Spleen (tissue), 11 donors: ENCODE results near the gene OR10R2. TPM values are rescaled to one million over a fixed set of nuclear protein-coding genes. Genes with fewer than 3 reads are reported as not detected.

Experiments
- DNase-seq: peaks from one replicate; pipeline ENCODE4 v3.0.0-alpha.2; 2020
- H3K27ac ChIP-seq, 8 donors: fragments of 200-600 bp; sonication (generic) in 7 of 8; 1 replicate in 4 of 8; 2 replicates in 4 of 8; pipeline versions ENCODE4 v1.5.0 to v1.8.0; 2016 to 2021; ENCODE audit warnings: inconsistent platforms in 4 of 8, mild to moderate bottlenecking in 4 of 8, moderate library complexity in 1 of 8
- H3K27me3 ChIP-seq, 7 donors: fragments of 200-600 bp; sonication (generic) in 6 of 7; replicated peaks in 1 of 7; 1 replicate in 4 of 7; 2 replicates in 3 of 7; pipeline versions ENCODE4 v1.5.0 to v1.8.0; 2016 to 2021; ENCODE audit warnings: inconsistent platforms in 3 of 7, mild to moderate bottlenecking in 1 of 7
- H3K36me3 ChIP-seq, 6 donors: fragments of 200-600 bp; sonication (generic) in 5 of 6; 1 replicate in 4 of 6; 2 replicates in 2 of 6; pipeline versions ENCODE4 v1.5.0 to v1.8.0; 2016 to 2021; ENCODE audit warnings: inconsistent platforms in 2 of 6
- H3K4me1 ChIP-seq, 6 donors: fragments of 200-600 bp; sonication (generic) in 5 of 6; 1 replicate in 3 of 6; 2 replicates in 3 of 6; pipeline versions ENCODE4 v1.5.0 to v1.8.0; 2016 to 2021; ENCODE audit warnings: inconsistent platforms in 3 of 6
- H3K4me3 ChIP-seq, 8 donors: fragments of 200-600 bp; sonication (generic) in 7 of 8; 1 replicate in 4 of 8; 2 replicates in 4 of 8; pipeline versions ENCODE4 v1.5.0 to v1.8.0; 2016 to 2021; ENCODE audit warnings: inconsistent platforms in 4 of 8, mild to moderate bottlenecking in 4 of 8, moderate library complexity in 2 of 8
- H3K9me3 ChIP-seq, 8 donors: fragments of 200-600 bp; sonication (generic) in 7 of 8; 1 replicate in 4 of 8; 2 replicates in 4 of 8; pipeline versions ENCODE4 v1.5.0 to v1.8.0; 2016 to 2021; ENCODE audit warnings: inconsistent platforms in 4 of 8
- POLR2A ChIP-seq, 3 donors: fragments of 450-650 bp; IDR thresholded peaks; one replicate each; pipeline ENCODE4 v1.5.1; 2017; ENCODE audit warnings: antibody characterized with exemption in 3 of 3, mild to moderate bottlenecking in 1 of 3
- POLR2AphosphoS5 ChIP-seq, 3 donors: sonication (generic); formaldehyde crosslinking; IDR thresholded peaks; one replicate each; pipeline ENCODE4 v1.5.1; 2017; ENCODE audit warnings: antibody characterized with exemption in 3 of 3
- WGBS, 5 donors: extraction: QIAGEN DNeasy Blood & Tissue Kit in 3 of 5; methylation state at CpG; one replicate each; pipeline versions ENCODE4 v1.1.5 to v1.1.7; 2013 to 2018; 5-methylcytosine and 5-hydroxymethylcytosine counted together
- intact Hi-C: fragments of 100-400 bp; cut with DNase I; formaldehyde crosslinking; loops from one replicate; pipeline ENCODE4 v1.15.0; 2023; ENCODE audit warnings: low total_unique reads
- polyA plus RNA-seq, 3 donors: library from polyadenylated mRNA; stranded (reverse); fragments of 200-250 nt; gene quantifications; one replicate each; pipeline ENCODE4 v1.2.1, GENCODE V29; 2013
- total RNA-seq, 7 donors: library from RNA; depleted of rRNA in 3 of 7; stranded (reverse); fragments of >200 nt in 3 of 7; fragmentation: NEBNext Ultra II Directional in 4 of 7; extraction: Animal tissue kit (Norgen Biotek cat#: 25700) in 4 of 7; gene quantifications; one replicate each; pipeline versions ENCODE4 v1.1.0 to v1.2.1, GENCODE V29; 2016 to 2021
- TF ChIP-seq, protein P1 (sequence below), 11 experiments: fragments of 200-600 bp in 7 of 11; fragments of 450-650 bp in 4 of 11; sonication (generic) in 4 of 11; IDR thresholded peaks in 8 of 11; conservative IDR thresholded peaks in 3 of 11; 1 replicate in 7 of 11; 2 replicates in 4 of 11; pipeline versions ENCODE4 v1.4.0 to v1.8.0; 2016 to 2021; ENCODE audit warnings: antibody characterized with exemption in 11 of 11, inconsistent platforms in 4 of 11, mild to moderate bottlenecking in 1 of 11
- donor health status: healthy with polysubstance abuse.
- donor health status: DM: no; HTN: no; CAD: no; lungs with moderate emphysema.
- donor health status: DM: no; HTN: no; CAD: no.
- donor health status: Bipolar disorder and iron deficiency.
- donor health status: healthy.
- donor health status: DM: no; HTN: no; CAD: no.
- donor health status: DM: yes; HTN: yes; CAD: no.

The OR10R2 gene
- total and polyA plus RNA-seq, 10 donors = not detected

DNA sequence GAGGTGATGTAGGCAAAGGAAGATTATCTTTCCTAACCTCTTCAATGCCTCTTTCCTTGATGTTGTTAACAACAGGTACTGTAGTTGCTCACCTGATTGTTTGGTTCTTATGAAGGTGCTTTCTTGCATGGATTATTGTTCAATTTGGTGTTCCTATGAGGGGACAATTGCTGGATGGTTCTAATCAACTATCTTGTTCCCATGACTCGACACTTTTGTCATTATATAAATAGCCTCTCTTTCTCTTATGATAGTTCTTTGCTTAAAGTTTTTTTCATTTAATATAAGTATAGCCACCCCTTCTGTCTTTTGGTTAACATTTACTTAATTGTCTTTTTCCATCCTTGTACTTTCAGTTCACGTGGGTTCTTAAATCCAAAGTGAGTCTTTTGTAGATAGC is 35.5 kb downstream of the OR10R2 start:
- intact Hi-C loops = loop anchor here (5.0 kb wide), 1 partner anchor 490 kb away; no protein-coding TSS in a partner anchor
- 72 to 90% (median 81%) methylated on average over 2 of the region's 2 CpGs for WGBS, 5 donors
- Histone ChIP-seq H3K36me3 (no peaks in the 10 kb centered on the region), H3K4me1 (no peaks in the 10 kb centered on the region), H3K27ac (no peak overlapping the region), H3K4me3 (no peak overlapping the region), H3K27me3 (peaks cover 0 to 5% (median 0%) of the 10 kb centered on the region in 7 donors), H3K9me3 (no peaks in the 10 kb centered on the region)
- DNase-seq = no peak
- TF ChIP-seq POLR2AphosphoS5 (IDR thresholded peaks at IDR 0.05) (no peak), POLR2A (IDR thresholded peaks at IDR 0.05) (no peak)
- TF ChIP-seq, protein P1, sequence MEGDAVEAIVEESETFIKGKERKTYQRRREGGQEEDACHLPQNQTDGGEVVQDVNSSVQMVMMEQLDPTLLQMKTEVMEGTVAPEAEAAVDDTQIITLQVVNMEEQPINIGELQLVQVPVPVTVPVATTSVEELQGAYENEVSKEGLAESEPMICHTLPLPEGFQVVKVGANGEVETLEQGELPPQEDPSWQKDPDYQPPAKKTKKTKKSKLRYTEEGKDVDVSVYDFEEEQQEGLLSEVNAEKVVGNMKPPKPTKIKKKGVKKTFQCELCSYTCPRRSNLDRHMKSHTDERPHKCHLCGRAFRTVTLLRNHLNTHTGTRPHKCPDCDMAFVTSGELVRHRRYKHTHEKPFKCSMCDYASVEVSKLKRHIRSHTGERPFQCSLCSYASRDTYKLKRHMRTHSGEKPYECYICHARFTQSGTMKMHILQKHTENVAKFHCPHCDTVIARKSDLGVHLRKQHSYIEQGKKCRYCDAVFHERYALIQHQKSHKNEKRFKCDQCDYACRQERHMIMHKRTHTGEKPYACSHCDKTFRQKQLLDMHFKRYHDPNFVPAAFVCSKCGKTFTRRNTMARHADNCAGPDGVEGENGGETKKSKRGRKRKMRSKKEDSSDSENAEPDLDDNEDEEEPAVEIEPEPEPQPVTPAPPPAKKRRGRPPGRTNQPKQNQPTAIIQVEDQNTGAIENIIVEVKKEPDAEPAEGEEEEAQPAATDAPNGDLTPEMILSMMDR (IDR thresholded peaks at IDR 0.05 in 8 of 11, conservative IDR thresholded peaks at IDR 0.05 in 3 of 11) = no peak

DNA sequence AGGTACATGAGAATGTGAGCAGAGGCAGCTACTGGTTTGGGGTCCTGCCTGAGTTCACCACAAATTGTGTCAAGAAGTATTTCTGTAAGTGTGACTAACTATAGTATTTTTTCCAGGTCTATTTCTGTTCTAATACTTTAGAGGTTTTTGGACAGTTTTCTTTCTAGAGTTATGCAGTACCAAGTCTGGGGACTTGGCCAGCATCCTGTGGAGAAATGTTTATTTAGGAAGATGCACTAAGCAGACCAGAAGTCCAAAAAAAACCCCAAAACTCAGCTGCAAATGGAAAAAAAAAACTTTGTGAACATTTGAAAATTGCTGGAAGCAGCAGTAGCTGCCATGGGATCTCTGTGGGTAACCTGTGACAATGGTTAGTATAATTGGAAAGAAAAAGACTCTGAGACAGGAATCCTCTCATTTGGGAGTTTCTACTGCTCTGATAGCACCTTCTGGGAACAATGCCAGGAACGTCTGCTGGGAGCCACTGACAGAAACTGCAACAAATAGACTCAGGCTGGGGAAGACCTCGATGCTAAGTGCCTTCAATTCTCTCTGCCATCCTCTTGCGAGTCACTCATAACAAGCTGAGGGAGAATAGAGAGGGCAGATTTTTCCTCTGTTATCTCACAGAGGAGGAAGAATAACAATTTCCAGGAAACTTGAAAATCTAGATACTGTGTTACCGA is 37.6 kb downstream of the OR10R2 start:
- intact Hi-C loops = loop anchor here (5.0 kb wide), 1 partner anchor 488 kb away; no protein-coding TSS in a partner anchor
- WGBS, 5 donors = 40 to 65% (median 55%) methylated on average over 4 of the region's 4 CpGs
- Histone ChIP-seq H3K36me3 (no peaks in the 10 kb centered on the region), H3K9me3 (no peaks in the 10 kb centered on the region), H3K27ac (no peak overlapping the region), H3K4me3 (no peak overlapping the region), H3K4me1 (no peaks in the 10 kb centered on the region), H3K27me3 (peaks cover 0 to 5% (median 0%) of the 10 kb centered on the region in 7 donors)
- TF ChIP-seq POLR2A (IDR thresholded peaks at IDR 0.05) = no peak
- no peak for TF ChIP-seq POLR2AphosphoS5 (IDR thresholded peaks at IDR 0.05)
- TF ChIP-seq, protein P1 (IDR thresholded peaks at IDR 0.05 in 8 of 11, conservative IDR thresholded peaks at IDR 0.05 in 3 of 11) = no peak
- DNase-seq = no peak

DNA sequence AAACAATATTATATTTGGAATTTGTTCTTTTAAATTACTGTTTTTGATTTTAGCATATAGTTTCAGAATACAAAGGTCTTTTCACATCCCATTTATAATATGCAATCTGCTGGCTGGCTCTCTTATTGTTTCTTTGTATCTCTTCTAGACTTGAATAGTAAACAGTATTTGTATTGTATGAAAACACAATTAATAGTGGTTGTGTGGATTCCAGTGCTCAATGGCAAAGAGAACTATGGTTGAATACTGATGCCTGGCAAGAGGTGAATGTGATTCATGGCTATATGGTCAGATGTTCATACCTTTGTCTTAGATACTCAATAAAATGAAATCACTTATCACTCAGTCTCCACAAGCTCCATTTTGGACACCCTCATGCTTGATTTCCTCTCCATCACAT is 44.9 kb downstream of the OR10R2 start:
- Histone ChIP-seq H3K4me1 (no peaks in the 10 kb centered on the region), H3K27me3 (peaks cover 0 to 5% (median 0%) of the 10 kb centered on the region in 7 donors), H3K4me3 (no peak overlapping the region), H3K36me3 (no peaks in the 10 kb centered on the region), H3K9me3 (no peaks in the 10 kb centered on the region), H3K27ac (no peak overlapping the region)
- no peak for TF ChIP-seq POLR2A (IDR thresholded peaks at IDR 0.05)
- TF ChIP-seq, protein P1 (IDR thresholded peaks at IDR 0.05 in 8 of 11, conservative IDR thresholded peaks at IDR 0.05 in 3 of 11) = no peak
- DNase-seq = no peak
- intact Hi-C loops = no loop called here

DNA sequence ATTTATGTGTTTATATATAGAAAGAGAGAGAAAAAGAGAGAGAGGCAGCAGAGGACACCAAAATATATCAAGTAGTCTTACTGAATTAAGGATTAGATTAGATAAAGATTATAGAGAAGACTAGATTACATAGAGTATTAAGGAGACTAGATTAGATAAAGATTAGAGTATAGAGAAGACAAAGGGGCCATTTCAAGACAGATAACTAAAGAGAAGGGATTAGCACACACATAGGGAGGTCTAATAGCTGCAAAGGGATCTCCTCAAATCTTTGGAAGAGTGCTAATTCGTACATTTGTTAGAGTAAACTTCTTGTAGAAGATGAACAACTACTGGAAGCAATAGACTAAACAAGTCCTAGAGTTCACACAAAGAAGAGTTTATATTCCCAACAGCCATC is 48.0 kb downstream of the OR10R2 start:
- no peaks in the 10 kb centered on the region for H3K9me3 ChIP-seq
- intact Hi-C loops = no loop called here
- H3K36me3 ChIP-seq = no peaks in the 10 kb centered on the region
- no peak overlapping the region for H3K4me3 ChIP-seq
- H3K27ac ChIP-seq = no peak overlapping the region
- H3K4me1 ChIP-seq = no peaks in the 10 kb centered on the region
- WGBS, 5 donors = 50 to 74% (median 59%) methylated on average over 1 of the region's 1 CpG
- TF ChIP-seq, protein P1 (IDR thresholded peaks at IDR 0.05 in 8 of 11, conservative IDR thresholded peaks at IDR 0.05 in 3 of 11) = no peak
- TF ChIP-seq POLR2A (IDR thresholded peaks at IDR 0.05) (no peak), POLR2AphosphoS5 (IDR thresholded peaks at IDR 0.05) (no peak)
- no peak for DNase-seq
- H3K27me3 ChIP-seq = peaks cover 0 to 11% (median 0%) of the 10 kb centered on the region in 7 donors
